HG03066 (cell line): ENCODE data around the gene MYDGF.

Experiments
- ATAC-seq: cut with Tn5 transposase; IDR thresholded peaks from one replicate; pipeline ENCODE4 v1.9.1; 2021; ENCODE audit warnings: low read depth; ENCODE audit not compliant: unreplicated experiment

MYDGF gene

DNA sequence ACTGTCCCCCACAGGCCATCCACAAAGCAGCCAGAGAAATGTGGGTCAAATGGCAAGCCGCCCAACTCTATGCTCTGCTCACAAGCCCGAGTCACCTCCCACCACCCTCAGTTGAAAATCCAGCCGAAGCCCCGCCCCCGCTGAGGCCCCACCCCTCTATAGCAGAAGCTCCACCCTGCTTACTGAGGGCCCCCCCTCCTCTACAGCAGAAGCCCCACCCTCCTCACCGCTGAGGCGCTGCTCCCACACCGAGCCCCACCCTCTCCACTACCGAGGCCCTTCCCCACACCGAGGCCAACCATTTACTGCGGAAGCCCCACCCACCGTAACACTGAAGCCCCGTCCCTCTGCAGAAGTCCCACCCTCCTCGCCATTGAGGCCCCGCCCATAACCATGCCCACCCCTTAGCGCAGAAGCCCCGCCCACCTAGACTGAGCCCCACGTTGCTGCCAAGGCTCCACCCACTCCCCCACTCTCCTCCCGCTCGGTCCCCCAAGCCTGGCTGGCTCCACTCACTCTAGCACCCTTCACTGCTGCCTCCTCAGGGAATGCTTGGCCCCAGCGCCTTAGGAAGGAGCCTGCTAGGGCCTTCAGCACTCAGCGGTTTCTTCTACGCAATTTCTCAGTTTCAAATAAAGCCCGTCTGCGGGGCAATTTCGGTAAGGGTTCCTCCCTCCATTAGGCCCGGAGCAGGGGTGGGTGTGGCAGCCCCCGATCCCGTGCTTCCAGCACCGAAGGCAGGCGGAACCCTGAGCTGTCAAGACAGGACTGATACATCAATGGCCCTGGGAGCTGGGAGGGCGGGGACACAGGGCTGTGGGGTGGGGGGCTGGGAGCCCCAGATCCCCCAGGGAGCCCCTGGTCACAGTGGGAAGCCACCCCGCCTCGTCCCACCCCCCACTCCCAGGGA lies 9.0 kb upstream of the MYDGF start:
- ATAC-seq = no peak

DNA sequence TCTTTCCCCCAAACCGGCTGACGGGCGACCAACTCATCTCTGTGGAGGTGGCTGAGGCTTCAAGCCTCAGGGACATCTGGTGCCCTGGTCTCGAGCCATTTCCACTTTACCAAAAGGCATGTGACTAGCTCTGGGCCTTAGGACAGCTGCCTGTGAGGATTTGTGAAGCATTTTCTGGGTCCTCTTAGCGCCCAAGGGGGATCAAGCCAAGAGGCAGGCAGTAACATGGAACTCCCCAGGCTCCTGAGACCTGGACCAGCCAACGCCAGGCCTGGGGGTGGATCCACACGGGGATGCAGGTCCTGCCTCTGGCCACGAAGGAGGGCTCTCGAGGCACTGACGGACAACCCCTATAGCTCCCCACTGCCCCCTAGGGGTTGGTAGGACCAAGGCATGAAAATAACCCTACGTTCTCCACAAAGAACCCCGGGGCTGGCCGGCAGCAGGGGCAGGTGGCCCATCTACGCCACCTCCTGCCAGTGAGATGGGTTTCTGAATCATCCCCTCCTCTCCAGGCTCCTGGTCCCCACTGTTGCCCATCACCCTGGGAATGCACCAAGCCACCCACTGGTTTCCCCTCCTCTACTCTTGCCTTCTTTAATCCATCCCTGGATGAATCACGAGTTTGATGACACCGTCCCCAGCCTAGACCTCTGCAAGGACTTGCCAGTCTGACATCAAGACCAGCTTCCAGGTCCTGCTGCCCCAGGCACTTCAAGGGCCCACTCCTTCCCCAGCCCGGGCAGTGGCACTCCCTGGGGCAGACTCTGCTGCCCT lies 7.0 kb upstream of the MYDGF start:
- ATAC-seq = no peak

GRCh38 chr19:4675346-4675745 lies 5.2 kb upstream of the MYDGF start:
- ATAC-seq = no peak

DNA sequence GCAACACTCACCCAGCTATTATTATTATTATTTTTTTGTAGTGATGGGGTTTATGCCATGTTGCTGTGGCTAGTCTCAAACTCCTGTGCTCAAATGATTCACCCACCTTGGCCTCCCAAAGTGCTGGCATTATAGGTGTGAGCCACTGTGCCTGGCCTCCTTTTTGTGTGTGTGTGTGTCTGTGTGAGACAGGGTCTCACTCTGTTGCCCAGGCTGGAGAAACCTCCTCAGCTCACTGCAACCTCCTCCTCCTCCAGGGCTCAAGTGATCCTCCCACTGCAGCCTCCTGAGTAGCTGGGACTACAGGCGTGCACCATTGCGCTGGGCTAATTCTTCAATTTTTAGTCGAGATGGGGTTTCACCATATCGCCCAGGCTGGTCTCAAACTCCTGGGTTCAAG lies 3.6 kb upstream of the MYDGF start:
- no peak for ATAC-seq

DNA sequence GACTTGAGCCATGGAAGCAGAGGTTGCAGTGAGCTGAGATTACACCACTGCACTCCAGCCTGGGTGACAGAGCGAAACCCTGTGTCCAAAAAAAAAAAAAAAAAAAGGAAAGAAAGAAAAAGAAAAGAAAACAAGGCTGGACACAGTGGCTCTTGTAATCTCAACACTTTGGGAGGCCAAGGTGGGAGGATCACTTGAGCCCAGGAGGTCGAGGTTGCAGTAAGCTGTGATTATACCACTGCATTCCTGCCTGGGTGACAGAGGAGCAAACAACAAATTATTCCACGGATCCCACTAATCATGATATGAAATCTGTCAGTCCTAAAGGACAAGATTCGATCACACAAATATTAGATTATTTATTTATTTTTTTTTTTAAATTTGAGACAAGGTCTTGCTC lies 3.1 kb upstream of the MYDGF start:
- no peak for ATAC-seq

GRCh38 chr19:4671185-4671851 lies 1.2 kb upstream of the MYDGF start:
- no peak for ATAC-seq

- no peak for ATAC-seq
These were observed 5.5 kb downstream of the MYDGF start for GRCh38 chr19:4664642-4665041.

DNA sequence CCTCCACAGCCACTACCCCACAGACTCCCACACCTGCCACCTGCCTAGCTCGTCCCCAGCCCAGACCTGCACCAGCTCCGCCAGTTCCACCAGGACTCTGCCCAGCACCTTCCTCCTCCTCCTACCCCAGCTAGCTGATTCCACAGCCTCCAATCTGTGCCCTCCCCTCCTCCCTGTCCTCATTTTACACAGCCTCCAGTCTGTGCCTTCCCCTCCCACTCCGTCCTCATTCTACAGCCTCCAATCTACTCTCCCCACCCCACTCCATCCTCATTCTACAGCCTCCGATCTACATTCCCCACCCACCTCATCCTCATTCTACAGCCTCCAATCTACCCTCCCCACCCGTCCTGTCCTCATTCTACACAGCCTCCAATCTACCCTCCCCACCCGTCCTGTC lies 7.3 kb downstream of the MYDGF start:
- ATAC-seq = no peak

- ATAC-seq = no peak
These were observed 8.0 kb downstream of the MYDGF start for GRCh38 chr19:4662020-4662695.

DNA sequence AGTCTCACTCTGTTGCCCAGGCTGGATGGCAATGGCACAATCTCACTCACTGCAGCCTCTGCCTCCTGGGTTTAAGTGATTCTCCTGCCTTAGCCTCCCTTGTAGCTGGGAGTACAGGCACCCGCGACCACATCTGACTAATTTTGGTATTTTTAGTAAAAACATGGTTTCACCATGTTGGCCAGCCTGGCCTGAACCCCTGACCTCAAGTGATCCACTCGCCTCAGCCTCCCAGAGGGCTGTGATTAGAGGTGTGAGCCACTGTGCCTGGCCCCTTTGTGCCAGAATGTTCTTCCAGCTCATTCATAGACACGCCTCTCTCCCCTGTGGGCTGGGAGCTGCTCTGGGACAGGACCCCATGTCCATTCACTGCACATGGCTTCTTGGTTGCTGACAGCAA lies 9.1 kb downstream of the MYDGF start:
- ATAC-seq = no peak

- ATAC-seq = no peak
These were observed 9.9 kb downstream of the MYDGF start for GRCh38 chr19:4660181-4660791.

GRCh38 chr19:4657835-4658234 lies 12.3 kb downstream of the MYDGF start:
- no peak for ATAC-seq

DNA sequence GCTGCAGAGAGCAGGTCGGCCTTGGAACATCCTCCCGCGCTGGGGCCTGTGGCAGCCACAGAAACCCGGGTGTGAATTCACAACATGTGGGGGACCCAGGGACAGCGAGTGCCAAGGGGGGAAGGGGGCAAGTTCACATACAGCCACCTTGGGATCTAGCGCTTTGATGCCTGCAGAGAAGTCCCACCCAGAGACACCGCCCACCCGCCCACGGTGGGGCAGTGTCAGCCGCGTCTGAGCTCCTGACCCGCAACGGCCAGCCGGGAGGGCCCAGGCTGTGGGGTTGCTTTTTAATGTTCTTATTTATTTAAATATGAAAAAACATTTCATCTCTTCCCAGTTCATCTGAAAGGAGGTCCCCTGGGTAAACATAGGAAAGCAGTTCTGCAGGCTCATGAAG lies 12.9 kb downstream of the MYDGF start:
- no peak for ATAC-seq

DNA sequence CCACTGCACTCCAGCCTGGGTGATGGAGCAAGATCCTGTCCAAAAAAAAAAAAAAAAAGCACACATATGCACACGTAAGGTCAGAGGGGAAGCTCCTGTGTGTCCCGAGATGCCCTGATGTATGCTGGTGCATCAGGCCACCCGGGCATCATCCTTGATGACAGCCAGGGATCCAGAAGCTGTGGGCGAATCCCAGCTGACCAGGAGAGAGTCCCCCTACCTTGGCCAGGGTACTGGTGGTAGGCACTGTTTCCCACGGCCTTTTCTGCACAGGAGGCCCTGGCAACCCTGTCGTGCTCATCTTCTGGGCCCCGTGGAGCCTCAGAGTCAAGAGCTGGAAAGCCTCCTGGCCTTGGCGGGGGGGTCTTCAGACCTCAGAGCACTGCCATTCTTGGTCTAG lies 14.0 kb downstream of the MYDGF start:
- ATAC-seq = no peak

DNA sequence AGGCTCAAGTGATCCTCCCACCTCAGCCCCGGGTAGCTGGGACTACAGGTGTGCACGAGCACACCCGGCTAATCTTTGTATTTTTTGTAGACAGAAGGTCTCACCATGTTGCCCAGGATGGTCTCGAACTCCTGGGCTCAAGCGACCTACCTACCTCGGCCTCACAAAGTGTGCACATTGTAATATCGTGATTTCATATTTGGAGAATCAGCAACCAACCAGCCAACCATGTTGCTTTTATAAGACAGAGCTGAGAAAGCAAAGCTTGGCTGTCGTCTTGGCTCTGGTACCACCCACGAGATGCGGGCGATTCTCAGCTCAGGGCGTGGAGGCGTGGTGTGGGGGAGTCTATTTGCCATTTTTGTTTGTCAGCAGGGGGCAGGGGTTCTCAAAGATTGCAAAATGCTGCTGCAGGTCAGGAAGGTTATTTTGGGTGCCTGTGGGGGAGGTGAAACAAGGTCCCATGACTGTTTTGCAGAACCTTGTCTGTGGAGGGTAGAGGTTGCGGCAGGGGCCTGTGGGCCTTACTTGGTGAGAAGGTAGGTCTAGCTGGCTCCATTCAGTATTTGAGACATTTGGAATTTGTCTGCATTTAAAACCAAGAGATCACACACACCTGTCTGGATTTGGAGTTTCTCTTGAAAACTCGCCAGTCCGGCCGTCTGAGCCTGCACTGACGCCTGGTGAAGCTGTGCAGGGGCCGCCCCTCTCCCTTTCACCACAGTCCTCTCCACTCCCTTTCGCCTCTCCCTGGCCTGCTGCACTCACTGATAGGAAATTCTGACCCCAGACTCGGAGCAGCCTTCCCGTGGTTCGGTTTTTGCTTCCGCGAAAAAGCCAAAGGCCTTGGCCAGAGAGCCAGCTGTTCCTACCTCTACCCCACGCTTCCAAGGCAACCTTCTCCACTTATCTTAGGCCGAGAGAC lies 15.4 kb downstream of the MYDGF start:
- ATAC-seq = no peak

- no peak for ATAC-seq
These were observed 16.2 kb downstream of the MYDGF start for GRCh38 chr19:4653793-4654436.

DNA sequence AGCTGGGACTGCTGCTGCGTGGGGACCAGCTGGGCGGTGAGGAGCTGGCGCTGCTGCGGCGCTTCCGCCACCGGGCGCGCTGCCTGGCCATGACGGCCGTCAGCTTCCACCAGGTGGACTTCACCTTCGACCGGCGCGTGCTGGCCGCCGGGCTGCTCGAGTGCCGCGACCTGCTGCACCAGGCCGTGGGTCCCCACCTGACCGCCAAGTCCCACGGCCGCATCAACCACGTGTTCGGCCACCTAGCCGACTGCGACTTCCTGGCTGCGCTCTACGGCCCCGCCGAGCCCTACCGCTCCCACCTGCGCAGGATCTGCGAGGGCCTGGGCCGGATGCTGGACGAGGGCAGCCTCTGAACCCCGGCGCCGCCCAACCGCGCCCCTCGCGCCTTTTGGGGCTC lies 18.1 kb downstream of the MYDGF start:
- no peak for ATAC-seq

DNA sequence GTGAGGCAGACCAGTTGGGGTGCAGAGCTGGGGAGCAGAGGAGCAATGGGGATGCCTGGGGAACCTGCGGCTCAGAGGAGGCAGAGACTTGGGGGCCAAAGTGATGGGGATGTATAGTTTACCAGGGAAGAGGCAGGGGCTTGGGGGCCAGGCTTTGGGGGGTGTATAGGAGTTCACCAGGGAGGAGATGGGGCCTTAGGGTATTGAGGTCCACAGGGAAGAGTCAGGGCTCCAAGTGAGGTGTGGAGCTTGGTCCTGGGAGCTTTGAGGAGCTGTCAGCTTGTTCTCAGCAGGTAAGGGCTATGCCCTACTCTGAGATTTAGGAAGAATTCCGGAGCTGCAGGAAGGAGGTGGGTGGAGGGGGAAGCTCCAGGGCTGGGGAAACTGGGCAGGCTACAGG lies 20.0 kb downstream of the MYDGF start:
- ATAC-seq = no peak
